Cardiac muscle cell (in vitro differentiated cells and primary cell): Measurements from ENCODE around the gene VIL1. TPM values are rescaled to one million over a fixed set of nuclear protein-coding genes. Genes with fewer than 3 reads are reported as not detected.

Source experiments
- DNase-seq, 2 donors: peaks; one replicate each; pipeline versions ENCODE4 v3.0.0 to v3.0.0-alpha.2; 2010 to 2017; ENCODE audit warnings: low read depth in 1 of 2, low spot score in 1 of 2
- H3K27ac ChIP-seq: fragments of 200-600 bp; sonication (generic); 2 replicates; pipeline ENCODE4 v1.5.1; 2016
- H3K27me3 ChIP-seq: fragments of 200-600 bp; sonication (generic); 2 replicates; pipeline ENCODE4 v1.6.0; 2016; ENCODE audit warnings: control low read depth
- H3K36me3 ChIP-seq: fragments of 200-600 bp; sonication (generic); 2 replicates; pipeline ENCODE4 v1.5.1; 2016; ENCODE audit warnings: control low read depth
- H3K4me1 ChIP-seq: fragments of 200-600 bp; sonication (generic); 2 replicates; pipeline ENCODE4 v1.8.1; 2017; ENCODE audit warnings: low read depth, mild to moderate bottlenecking, mixed run types
- H3K4me3 ChIP-seq: fragments of 200-600 bp; sonication (generic); 2 replicates; pipeline ENCODE4 v1.5.1; 2016; ENCODE audit warnings: mild to moderate bottlenecking
- H3K9me3 ChIP-seq: fragments of 200-600 bp; sonication (generic); 2 replicates; pipeline ENCODE4 v1.5.1; 2017; ENCODE audit warnings: low read depth, mild to moderate bottlenecking, control low read depth
- polyA plus RNA-seq: library from polyadenylated mRNA; unstranded; fragments of >200 nt; fragmentation: Nextera tagmentation; extraction: Ambion mirVana; gene quantifications from 2 replicates; pipeline ENCODE4 v1.2.1, GENCODE V29; 2016
- total RNA-seq: library from RNA; depleted of rRNA; stranded (reverse); fragments of >200 nt; gene quantifications from 2 replicates; pipeline ENCODE4 v1.2.3, GENCODE V29; 2016
- TF ChIP-seq, protein P1 (sequence below): IDR thresholded peaks from 2 replicates; pipeline ENCODE4 v1.5.1; 2012; ENCODE audit warnings: low read depth, mild to moderate bottlenecking, low read length

Gene VIL1
- total and polyA plus RNA-seq, 2 experiments from 2014 or later: 0.63 to 0.65 TPM

DNA sequence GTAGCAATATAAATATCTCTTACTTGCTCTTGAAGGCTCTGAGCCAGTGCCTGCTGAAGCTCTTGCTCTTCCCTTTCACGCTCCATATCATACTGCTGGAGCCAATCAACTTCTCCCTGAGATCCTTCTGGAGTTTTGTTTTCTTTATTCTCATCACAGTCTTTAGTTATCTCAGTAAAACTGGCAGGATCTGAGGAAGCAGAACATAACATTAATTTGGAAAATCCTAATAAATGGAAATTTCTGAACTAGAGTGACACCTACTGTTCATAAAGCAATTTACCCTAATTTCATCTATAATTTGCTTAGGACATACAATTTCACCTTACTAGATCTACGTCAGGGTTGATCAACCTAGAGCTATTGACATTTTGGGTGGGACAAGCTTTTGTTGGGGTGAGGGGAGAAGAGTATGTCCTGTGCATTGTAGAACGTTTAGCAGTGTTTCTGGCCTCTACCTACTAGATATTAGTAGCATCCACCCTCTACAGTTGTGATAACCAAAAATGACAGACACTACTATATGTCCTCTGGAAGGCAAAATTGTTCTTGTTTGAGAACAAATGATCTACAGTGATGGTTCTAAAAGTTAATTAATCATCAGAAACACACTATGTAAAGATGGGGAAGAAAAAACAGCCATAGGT lies 47.2 kb downstream of the VIL1 start:
- Histone ChIP-seq H3K9me3 (no peaks in the 10 kb centered on the region), H3K27me3 (no peaks in the 10 kb centered on the region), H3K4me3 (no peak overlapping the region), H3K27ac (no peak overlapping the region), H3K36me3 (peaks cover 13% of the 10 kb centered on the region), H3K4me1 (no peaks in the 10 kb centered on the region)
- TF ChIP-seq, protein P1, sequence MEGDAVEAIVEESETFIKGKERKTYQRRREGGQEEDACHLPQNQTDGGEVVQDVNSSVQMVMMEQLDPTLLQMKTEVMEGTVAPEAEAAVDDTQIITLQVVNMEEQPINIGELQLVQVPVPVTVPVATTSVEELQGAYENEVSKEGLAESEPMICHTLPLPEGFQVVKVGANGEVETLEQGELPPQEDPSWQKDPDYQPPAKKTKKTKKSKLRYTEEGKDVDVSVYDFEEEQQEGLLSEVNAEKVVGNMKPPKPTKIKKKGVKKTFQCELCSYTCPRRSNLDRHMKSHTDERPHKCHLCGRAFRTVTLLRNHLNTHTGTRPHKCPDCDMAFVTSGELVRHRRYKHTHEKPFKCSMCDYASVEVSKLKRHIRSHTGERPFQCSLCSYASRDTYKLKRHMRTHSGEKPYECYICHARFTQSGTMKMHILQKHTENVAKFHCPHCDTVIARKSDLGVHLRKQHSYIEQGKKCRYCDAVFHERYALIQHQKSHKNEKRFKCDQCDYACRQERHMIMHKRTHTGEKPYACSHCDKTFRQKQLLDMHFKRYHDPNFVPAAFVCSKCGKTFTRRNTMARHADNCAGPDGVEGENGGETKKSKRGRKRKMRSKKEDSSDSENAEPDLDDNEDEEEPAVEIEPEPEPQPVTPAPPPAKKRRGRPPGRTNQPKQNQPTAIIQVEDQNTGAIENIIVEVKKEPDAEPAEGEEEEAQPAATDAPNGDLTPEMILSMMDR: peak; percentile 48
- DNase-seq: peak; percentile 2 to 56

DNA sequence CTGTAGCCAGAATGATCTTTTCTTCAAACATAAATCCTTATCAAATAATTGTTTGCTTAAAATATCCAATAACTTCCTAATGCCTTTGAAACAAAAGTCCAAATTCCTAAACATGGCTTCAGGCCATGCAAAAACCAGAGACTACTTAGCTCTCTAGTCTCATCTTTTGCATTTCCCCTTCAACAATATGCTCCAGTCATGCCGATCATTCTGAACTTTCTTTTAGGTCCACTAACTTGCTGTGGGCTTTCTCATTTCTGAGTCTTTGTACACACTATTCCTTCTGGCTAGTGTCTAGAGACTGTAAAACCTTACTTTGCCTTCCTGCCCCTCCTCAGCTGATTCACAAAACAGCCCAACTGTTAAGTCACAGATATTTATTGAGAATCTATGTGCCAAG lies 51.5 kb downstream of the VIL1 start:
- H3K27ac ChIP-seq: peak overlapping the region; percentile 54
- TF ChIP-seq, protein P1: no peak

DNA sequence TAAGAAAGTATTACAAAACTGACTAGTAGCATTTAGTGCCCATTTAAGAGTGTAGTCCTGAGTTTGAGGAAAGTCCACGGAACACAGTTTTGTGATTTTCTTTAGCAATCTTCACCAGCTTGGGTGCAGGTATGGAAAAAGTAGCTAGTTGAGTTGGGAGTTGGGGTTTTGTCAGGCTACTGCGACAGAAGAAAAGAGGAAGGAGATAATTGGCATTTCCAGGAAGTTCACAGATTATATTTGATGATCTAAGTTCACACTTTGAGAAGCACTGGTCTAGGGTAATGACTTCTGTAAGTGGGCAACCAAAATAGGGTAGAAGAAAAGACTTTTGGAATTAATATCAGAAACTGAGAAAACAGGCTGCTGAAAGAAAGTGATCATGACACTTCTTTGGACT lies 52.1 kb downstream of the VIL1 start:
- no peak overlapping the region for H3K4me3 ChIP-seq
- no peaks in the 10 kb centered on the region for H3K9me3 ChIP-seq

More for the DNA sequence above, 51.5 kb downstream of the VIL1 start:
- Histone ChIP-seq H3K4me1 (no peaks in the 10 kb centered on the region), H3K4me3 (no peak overlapping the region), H3K9me3 (no peaks in the 10 kb centered on the region), H3K36me3 (peaks cover 20% of the 10 kb centered on the region), H3K27me3 (no peaks in the 10 kb centered on the region)
- DNase-seq: no peak

DNA sequence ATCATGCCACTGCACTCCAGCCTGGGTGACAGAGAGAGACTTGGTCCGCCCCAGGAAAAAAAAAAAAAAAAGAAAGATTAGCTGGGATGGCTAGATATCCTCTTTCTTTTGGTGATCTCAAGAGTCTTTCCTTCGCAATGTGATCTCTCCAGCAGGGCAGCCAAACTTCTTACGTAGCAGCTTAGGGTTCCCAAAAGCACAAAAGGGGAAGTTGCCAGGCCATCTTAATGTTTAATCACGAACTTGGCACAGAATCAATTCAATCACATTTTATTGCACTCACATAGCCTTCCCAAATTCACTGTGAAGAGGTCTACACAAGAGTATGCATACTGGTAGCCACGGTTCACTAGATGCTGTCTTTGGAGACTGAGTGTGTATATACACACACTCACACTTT lies 53.1 kb downstream of the VIL1 start:
- H3K36me3 ChIP-seq: peaks cover 26% of the 10 kb centered on the region
- no peaks in the 10 kb centered on the region for H3K9me3 ChIP-seq
- TF ChIP-seq, protein P1: no peak
- peaks cover 7% of the 10 kb centered on the region for H3K4me1 ChIP-seq
- H3K27me3 ChIP-seq: no peaks in the 10 kb centered on the region
- H3K4me3 ChIP-seq: no peak overlapping the region
- H3K27ac ChIP-seq: no peak overlapping the region
- DNase-seq: no peak

More for the DNA sequence above, 52.1 kb downstream of the VIL1 start:
- no peak for DNase-seq
- TF ChIP-seq, protein P1: no peak
- Histone ChIP-seq H3K36me3 (peaks cover 21% of the 10 kb centered on the region), H3K27me3 (no peaks in the 10 kb centered on the region), H3K27ac (peak overlapping the region; percentile 54), H3K4me1 (no peaks in the 10 kb centered on the region)

DNA sequence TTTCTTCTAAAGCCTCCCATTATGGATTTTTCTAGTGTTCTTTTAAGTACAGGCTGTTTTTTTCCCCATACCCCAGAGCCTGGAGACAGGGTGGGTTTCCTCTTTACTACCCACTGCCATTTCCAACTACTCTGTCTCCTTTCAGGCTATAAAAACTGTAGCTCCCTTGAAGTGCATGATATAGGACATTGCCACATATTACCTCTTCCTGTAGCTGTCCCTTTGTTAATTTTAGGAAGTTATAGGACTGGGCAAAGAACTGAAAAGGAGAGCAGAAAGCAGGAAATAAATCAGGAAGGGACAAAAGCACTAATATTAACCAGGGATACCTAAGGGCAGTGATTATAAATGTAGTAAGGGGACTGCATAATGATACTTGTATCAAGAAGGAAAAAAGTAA lies 54.1 kb downstream of the VIL1 start:
- H3K36me3 ChIP-seq: peaks cover 26% of the 10 kb centered on the region
- TF ChIP-seq, protein P1: no peak
- H3K27ac ChIP-seq: no peak overlapping the region
- H3K4me3 ChIP-seq: no peak overlapping the region
- peaks cover 17% of the 10 kb centered on the region for H3K4me1 ChIP-seq
- H3K9me3 ChIP-seq: no peaks in the 10 kb centered on the region
- no peak for DNase-seq
- no peaks in the 10 kb centered on the region for H3K27me3 ChIP-seq
